Stimulated activated CD4-positive, alpha-beta T cell treated with anti-CD3 and anti-CD28 coated beads, Interleukin-4, amount 100 ng/mL, for 24 hours (primary cell): ENCODE results near the gene PAX8.

Experiments
- DNase-seq: peaks from one replicate; pipeline ENCODE4 v3.0.0-alpha.2; 2020

The PAX8 gene

DNA sequence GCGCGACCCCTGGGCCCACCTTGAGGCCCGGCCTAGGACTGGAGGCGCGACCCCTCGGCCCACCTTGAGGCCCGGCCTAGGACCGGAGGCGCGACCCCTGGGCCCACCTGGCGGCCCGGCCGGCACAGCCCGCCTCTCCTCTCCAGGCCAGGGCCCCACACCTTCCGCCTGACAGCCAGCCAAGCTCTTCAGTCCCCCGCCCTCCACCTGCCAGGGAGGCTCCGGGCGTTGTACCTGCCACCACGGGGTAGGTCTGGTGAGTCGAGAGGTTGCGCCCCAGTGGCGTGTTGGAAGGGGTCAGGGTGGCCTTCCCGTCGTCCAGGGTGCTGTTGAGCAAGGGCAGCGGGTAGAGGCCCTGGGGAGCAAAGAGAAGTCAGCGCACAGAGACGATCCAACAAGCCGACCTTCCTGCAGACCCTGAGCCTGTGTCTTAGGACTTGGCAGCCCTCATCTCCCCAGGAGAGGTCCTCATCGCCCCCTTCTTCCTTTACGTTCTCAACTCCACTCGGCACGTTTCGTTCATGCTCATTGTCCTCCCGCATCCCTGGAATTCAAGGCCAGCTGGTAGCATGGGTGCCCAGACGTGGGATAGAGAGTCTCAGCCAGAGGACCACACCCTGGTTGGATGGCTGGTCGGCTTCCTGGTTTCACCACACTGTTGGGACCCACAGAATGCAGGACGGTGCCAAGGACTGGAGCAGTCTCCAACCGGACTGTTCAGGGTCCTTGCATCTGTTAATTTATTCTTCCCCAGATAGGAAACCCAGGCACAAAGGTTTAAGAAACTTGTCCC is 42.2 kb downstream of the PAX8 start:
- DNase-seq = no peak

DNA sequence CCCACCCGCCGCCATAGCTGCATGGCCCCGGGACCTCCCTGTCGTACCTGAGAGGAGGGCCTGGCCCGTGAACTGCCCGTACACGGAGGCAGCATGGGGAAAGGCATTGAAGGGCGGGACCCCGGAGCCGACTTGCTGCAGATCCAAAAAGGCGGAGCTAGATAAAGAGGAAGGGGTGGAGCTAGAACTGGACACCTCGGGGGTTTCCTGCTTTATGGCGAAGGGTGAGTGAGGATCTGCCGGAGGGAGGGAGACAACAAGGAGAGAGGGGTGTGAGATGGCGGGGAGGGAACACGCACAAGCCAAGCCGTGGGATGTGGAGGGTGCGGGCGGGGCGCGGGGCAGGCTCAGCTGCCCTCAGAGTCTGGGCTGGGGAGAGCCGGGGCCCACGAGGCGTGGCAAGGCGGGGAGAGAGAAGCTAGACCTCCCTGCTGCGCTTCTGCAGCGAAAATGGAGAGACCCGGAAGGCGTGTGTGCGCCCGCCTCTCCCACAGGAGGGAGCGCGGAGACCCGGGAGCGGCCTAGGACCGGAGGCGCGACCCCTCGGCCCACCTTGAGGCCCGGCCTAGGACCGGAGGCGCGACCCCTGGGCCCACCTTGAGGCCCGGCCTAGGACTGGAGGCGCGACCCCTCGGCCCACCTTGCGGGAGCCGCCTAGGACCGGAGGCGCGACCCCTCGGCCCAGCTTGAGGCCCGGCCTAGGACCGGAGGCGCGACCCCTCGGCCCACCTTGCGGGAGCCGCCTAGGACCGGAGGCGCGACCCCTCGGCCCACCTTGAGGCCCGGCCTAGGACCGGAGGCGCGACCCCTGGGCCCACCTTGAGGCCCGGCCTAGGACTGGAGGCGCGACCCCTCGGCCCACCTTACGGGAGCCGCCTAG is 43.1 kb downstream of the PAX8 start:
- peak; percentile 68 for DNase-seq

DNA sequence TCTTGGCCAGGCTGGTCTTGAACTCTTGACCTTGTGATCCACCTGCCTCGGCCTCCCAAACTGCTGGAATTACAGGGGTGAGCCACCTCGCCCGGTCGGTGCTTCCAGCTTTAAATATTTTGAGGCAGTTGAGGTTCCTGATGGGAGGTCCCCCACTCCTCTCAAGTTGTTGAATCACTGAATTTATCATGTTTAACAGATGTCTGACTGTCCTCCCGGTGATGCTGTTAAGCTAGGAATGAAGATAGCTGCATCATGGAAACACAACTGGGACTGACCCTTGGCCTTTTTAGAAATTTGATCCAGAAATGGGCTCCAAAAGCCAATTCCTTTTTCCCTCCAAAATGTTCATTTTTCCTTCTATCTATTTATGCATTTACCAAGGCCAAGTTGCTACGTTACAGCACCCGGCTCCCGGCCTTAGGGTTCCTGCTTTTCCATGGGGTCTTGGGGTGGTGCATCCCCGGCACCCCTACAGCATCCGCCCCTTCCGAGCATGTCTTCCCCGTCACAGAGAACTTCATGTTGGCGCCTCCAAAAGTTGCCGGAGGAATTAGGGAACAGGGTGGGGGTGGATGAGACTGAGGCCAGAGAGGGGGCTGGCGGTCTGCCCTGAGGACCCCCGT is 43.9 kb downstream of the PAX8 start:
- no peak for DNase-seq

DNA sequence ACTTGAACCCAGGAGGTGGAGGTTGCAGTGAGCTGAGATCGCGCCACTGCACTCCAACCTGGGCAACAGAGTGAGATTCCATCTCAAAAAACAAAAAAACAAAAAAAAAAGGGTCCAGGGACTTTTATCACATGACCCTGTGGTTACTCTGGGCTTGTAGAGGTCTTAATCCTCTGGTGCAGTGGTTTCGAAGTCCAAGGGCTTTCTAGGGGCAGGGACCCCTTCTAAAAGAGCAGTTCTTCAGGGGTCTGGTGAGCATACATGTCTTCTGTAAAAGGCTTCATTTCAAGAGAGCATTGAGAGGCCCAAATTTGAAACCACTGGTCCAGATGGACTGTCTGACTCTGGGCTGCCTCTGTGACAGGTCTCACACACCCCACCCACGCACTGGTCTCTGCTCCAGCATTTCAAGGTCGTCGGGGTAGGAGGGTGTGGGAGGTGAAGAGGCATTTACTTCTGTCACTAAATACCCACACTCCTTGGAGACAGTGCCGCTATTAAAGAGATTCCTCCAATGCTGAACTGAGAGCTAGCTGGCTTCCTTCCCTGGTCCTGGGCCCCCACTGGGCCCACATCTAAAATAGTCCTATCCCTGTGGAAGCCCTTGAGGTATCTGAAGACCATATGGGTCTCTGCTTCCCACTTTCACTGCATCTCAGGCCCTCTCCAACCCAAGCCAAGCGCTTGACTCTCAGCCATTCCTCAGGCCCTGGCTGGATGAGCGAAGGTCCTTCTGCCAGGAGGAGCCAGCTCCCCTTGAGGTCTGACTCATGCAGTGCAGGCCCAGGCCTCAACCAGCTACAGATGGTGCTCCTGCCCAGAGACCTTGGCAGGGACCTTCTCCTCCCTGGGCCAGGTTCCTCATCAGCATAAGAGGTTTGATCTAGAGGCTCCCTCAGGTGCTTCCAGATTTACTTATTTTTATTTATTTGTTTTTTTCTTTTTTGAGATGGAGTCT is 44.8 kb downstream of the PAX8 start:
- no peak for DNase-seq

DNA sequence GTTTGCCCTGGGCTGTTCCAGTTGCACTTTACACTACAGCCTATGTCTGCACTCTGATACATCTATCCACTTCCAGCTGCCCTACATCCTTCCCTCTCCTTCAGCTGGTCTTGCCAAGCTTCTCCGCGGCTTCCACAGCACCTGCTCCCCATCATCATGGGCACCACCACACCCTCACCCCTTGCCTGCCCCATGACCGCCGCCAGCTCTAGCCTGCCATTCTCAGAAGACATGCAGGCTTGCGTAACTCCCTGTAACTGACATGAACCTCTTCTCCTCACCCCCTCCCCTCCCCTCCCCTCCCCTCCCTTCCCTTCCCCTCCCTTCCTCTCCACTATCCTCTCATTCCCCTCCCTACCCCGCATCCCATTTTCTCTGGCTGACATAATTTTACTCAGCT is 46.0 kb downstream of the PAX8 start:
- no peak for DNase-seq

DNA sequence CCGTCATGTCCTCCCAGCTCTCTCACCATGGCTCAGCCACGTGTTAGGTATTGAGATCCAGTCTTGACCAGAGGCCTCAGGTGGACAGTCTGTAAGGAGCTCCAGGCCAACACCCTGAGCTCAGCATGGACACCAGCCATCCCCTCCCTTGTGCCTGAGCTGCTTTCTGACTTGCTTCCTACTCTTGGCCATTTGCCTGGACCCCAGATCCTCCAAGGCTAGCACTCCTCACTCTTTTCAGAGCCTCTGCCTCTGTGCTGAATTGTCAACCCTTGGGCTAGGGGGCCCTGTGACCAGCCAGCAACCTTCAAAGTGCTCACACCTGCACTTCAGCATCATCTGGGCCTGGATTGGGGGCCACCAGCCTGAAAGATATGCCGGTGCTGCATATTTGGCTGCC is 46.6 kb downstream of the PAX8 start:
- DNase-seq = no peak

DNA sequence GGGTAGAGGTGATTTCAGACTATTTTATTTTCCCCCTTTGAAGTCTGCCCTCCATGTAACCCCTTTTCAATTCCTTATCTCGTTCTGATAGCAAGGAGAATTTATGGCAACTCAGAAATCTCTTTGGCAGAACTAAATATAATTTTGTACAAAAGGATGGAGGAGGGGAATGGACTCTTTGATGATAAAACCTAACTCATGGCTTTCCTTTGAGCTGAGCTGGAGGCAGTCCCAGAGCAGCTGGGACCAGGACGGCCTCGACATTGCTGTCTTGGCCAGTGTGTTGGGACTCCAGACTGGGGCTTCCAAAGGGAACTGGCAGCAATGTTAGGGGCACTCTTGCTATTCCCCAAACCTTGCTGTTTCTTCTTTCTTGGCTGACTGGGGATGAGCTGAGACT is 47.7 kb downstream of the PAX8 start:
- no peak for DNase-seq

DNA sequence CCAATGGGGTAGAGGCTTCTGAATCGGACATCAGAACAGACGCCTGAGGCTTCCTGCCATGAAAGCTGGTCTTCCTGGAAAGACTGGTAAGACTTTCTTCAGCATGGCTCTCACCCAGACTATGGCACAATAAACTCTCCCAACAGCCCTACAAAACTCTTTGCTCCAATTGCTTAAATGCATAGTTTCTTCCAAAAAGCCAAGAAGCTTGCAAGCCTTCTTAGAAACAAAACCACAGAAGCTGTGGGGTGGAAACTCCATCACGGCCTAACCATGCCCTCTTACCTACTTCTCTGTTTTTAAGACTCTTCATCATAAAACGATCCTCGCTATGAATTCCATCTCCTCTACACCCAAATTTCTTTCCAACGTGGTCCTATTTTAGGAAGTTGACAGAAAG is 48.2 kb downstream of the PAX8 start:
- DNase-seq = no peak

DNA sequence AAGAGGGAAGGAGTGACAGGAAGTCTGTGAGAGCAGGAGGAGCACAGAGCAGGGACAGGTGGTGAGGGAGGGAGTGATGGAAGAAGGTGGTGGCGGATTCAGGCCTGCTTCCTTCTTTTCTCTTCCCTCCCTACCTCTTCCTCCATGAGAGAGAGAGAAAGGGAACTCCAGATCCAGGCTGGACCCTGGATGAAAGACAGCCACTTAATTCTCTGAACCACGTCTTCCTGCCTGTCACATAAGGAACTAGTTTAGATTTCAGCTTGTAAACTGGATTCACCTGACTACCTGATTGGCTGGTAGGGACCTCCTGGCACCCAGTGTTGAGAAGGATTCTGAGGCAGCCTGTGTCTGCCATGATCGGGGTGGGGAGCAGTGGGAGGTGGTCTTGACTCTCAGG is 48.9 kb downstream of the PAX8 start:
- DNase-seq = no peak

DNA sequence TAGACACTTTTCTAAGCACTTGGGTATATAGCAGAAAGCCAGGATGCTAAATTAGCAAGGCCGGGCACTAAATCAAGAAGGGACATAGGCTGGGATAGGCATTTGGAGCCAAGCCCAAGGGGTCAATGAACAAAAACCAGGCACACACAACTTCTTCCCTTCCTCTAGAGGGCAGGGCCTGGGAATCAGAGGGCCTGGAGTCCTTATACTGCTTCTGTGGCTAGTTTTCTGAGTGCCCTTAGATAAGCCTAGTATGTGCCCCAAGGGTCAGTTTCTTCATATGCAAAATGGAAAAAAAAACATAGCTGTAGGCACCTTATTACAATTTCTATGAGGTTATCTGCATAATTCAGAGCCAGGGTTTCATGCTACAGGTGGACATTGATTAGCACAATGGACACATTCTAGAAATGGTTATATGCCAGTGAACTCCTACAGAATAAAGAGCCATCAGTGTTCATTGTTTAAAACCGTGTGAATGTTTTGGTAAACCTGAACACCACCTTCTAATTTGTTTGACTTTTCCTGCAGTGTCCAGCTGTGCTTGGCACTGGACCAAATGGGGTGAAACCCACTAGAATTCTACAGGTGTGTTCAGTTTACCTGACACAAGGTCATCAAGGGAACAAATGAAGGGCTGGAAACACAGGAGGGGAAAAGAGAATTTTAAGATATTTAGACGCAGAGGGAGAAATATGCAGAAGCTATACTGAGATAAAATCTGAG is 49.6 kb downstream of the PAX8 start:
- DNase-seq = no peak

DNA sequence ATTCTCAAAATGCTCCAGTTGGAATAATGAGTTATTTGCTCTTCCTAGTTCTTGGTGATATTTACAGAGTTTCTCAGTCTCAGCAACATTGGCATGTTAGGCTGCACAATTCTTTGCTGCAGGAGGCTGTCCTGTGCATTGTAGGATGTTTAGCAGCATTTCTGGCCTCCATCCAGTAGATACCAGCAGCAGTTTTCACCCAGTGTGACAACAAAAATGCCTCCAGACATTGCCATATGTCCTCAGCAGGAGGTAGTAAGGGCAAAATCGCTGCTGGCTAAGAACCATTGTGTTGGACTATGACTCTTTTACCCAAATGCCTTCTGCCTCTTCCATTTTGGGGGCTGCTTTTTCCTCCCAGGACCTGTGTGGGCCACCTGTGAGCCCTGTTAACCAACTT is 50.4 kb downstream of the PAX8 start:
- no peak for DNase-seq

DNA sequence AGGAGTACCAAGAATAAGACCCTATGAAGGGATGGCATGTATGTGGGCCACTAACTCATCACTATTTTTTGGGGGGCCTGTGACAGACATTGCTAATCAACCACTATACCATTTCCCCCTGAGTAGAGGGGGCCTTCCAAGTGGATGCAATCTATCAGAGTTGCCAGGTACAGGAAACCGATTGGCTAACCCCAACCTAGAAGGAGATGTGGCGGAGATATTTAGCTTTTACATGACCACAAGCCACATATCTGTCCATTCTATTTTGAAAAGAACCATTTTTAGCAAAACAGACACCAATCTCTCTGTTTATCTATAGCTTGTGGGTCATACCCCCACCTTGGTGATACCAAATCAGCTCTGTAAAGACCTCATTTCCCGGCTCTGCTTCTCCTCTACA is 51.0 kb downstream of the PAX8 start:
- DNase-seq = no peak

DNA sequence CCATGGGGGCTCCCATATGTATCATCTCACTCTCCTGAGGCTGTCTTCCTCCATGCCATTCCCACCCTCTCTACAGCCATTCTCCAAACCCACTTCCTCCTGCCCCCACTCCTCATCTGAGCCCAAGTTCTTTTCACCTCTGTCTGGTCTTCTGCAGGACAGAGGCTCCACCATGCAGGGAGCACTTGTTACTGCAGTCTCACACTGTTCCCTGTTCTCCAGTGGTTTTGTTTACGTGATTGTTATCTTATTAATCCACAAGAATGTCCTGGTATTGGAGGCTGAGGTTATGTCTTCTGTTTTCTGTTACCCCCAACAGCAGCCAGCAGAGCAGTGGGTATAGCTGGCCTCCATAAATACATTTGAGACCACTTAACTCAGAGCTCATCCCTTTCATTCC is 51.4 kb downstream of the PAX8 start:
- no peak for DNase-seq

DNA sequence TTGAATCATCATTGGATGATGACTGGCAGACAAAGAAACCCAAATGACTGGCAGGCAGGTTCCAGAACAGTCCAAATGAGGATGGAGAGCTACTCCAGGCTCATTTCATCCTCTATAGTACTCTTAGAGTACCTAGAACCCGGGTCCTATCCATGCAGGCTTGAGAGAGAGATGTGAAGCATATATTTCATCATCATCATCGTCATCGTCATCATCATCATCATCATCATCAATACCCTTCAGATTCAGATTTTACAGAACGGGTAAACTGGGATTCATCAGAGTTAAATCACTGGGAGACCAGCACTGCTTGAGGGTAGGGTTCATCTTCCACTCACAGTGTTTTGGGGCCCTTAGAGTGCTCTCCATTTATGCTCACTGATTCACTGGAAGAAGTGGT is 52.3 kb downstream of the PAX8 start:
- DNase-seq = no peak

DNA sequence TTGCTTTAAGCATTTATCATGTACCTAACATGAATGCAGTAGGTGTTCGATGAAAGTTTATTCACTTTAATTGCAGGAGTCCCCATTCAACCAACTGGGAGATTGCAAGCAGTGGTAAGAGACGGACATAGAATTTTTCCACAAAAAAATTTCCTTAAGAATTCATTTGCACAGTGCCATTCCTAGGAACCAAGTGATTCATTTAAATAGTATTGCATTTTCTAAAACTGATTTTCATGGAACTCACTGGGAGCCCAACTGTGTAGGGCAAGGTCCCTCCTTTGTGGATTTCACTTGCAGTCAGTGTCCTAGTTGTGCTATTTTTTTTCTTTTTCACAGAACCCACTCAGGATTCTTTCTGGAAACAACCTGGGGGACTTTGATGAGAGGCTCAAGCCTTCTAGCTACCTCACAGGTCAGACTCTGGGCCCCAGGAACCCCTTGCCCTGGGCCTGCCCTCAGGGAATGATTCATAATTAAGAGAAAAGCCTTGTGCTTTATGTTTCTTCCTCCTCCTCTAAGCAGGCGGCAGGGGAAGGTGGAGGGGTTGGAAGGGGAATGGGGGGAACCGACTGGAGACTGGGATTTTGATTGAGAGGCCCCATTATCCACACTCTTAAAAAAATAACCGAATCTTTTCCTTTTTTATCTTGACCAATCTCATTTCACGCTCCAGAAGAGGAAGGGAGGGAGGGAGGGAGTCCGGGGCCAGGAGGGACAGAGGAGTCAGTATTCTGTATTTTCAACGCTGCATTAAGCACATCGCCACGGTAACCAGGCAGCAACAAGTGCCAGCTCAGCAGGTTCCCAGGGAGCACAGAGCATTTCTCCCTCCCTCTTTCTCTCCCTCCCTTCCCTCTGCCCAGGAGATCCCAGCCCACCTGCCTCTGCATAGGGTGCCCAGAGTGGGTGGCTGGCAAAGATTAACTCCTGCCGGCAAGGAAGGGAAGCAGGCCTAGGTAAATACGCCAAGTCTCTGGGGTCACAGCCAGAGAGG is 53.2 kb downstream of the PAX8 start:
- no peak for DNase-seq

DNA sequence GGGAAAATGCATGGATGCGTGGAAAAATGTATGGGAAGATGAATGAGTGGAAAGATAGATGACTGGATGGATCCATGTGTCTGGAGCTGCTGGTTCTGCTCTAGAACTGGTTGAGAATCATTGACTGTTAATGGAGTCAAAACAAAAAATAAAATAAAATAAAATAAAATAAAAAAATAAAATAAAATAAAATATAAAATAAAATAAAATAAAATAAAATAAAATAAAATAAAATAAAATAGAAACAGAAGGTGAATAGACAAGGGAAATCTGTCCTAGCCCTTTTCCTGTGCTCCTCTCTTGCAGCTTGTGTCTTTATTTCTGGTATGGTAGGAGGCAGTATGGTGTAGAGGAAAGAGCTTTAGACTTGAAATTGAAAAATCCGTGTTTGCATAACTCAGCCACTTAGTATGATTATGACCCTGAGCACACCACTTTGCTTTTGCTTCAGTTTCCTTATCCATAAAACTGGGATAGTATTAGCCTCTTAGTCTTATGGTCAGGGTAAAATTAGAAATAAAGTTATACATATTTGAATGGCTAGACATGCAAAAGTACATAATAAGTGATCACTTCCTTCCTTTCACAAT is 54.0 kb downstream of the PAX8 start:
- no peak for DNase-seq

DNA sequence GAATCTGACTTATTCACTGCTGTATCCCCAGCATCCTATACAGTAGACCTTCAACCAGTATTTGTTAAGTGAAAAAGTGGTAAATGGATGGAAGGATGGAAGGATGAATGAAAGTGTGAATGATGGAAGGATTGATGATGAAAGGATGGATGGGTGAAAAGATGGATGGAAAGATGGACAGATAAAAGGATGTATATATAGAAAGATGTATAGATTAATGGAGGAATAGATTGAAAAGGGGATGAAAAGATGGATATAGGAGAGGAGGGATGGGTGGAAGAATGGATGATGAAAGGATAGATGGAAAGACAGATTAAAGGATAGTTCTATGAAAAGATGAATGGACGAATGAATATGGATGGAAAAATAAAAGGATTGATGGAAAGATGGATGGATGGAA is 54.9 kb downstream of the PAX8 start:
- DNase-seq = no peak

DNA sequence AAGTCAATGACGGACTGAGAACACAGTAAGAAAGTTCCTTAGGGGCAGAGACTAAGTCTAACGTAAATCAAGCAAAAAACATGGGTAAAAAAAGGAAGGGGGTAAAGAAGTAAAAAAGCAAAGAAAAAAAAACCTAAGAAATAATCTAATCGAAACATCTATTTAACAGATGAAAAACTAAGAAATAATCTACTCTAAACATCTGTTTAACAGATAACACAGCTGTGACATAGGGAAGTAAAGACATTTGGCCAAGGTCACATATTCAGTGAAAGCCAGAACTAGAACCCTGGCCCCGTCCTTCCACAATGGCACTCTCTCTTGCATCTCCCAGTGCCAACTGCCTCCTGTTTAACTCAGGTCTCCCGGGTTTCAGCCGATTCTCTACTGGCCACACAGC is 56.9 kb downstream of the PAX8 start:
- DNase-seq = no peak

DNA sequence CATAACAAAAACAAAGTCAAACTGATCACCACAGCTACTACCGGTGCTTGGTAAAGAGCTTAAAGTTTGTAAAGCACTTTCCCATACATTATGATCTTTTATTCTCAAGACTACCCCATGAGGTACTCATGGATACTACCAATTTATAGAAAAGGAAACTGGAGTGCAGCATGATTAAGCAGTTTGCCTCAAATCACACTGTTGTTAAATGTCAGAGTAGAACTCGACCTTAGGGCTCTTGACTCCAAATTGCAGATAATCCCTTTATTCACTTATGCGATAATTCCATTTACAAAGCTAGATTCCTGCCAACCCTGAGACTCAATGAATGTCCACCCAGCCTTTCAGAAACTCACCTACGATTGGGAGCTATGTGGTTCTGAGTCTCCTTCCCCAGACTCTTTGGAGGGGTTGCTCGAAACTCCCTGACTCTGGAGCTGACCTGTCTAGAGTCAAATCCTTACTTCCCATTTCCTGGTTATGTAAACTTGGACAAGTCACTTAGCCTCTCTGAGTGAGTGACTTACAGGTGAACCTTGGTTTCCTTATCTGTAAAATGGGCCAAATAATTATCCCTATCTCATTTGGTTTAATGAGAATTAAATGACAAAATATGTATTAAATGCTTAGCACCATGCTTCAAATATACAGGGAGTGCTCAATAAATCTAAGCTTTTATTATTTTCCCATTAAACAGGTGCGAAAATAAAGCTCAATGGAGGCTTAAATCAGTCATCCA is 57.6 kb downstream of the PAX8 start:
- no peak for DNase-seq
